Ishikawa (cell line): ENCODE data around the gene MOXD1.

Experiments used
- CEBPB ChIP-seq: IDR thresholded peaks from 2 replicates; pipeline ENCODE4 v1.6.1; 2012
- CREB1 ChIP-seq: IDR thresholded peaks from 2 replicates; pipeline ENCODE4 v1.6.1; 2012; ENCODE audit warnings: low read depth
- EGR1 ChIP-seq: IDR thresholded peaks from 2 replicates; pipeline ENCODE4 v1.6.1; 2012
- EP300 ChIP-seq: IDR thresholded peaks from 2 replicates; pipeline ENCODE4 v1.6.1; 2012; ENCODE audit warnings: borderline replicate concordance
- FOXM1 ChIP-seq: IDR thresholded peaks from 2 replicates; pipeline ENCODE4 v1.6.1; 2012; ENCODE audit warnings: low read depth, borderline replicate concordance
- NFIC ChIP-seq: IDR thresholded peaks from 2 replicates; pipeline ENCODE4 v1.6.1; 2012
- RAD21 ChIP-seq: IDR thresholded peaks from 2 replicates; pipeline ENCODE4 v1.6.1; 2012; ENCODE audit warnings: low read depth
- TAF1 ChIP-seq: IDR thresholded peaks from 2 replicates; pipeline ENCODE4 v1.6.1; 2012; ENCODE audit warnings: low read depth, mild to moderate bottlenecking
- TCF12 ChIP-seq: IDR thresholded peaks from 2 replicates; pipeline ENCODE4 v1.6.1; 2012; ENCODE audit warnings: low read depth
- TEAD4 ChIP-seq: IDR thresholded peaks from 2 replicates; pipeline ENCODE4 v1.6.1; 2012
- YY1 ChIP-seq: IDR thresholded peaks from 2 replicates; pipeline ENCODE4 v1.6.1; 2012; ENCODE audit warnings: low read depth
- ZBTB7A ChIP-seq: IDR thresholded peaks from 2 replicates; pipeline ENCODE4 v1.6.1; 2012; ENCODE audit warnings: low read depth
- TF ChIP-seq, protein P1 (sequence below): IDR thresholded peaks from 2 replicates; pipeline ENCODE4 v1.6.1; 2012
- TF ChIP-seq, protein P2 (sequence below): IDR thresholded peaks from 2 replicates; pipeline ENCODE4 v1.6.1; 2012; ENCODE audit warnings: low read depth, mild to moderate bottlenecking
- TF ChIP-seq, protein P3 (sequence below): IDR thresholded peaks from 2 replicates; pipeline ENCODE4 v1.6.1; 2012

MOXD1 gene

DNA sequence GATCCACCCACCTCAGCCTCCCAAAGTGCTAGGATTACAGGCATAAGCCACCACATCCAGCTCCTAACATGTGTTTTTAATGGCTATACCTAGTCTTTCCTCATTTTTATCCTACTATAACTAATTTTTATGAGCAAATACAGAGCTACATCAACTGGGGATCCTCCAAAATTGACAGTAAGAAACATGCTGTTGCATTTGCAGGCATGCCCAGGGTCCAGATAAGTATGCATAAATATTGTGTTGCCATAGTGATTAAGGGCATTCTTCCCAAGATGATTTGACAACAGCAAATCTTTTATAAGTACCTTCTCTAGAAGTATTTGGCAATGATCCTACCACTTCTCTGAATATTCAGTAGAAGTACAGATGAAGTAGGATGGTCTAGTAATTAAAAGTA is 41.9 kb upstream of the MOXD1 start:
- TF ChIP-seq, protein P1, sequence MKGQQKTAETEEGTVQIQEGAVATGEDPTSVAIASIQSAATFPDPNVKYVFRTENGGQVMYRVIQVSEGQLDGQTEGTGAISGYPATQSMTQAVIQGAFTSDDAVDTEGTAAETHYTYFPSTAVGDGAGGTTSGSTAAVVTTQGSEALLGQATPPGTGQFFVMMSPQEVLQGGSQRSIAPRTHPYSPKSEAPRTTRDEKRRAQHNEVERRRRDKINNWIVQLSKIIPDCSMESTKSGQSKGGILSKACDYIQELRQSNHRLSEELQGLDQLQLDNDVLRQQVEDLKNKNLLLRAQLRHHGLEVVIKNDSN, result no peak
- TF ChIP-seq ZBTB7A (no peak), FOXM1 (no peak), TCF12 (no peak), NFIC (no peak), EP300 (no peak), EGR1 (no peak), YY1 (no peak)
- TF ChIP-seq, protein P2, sequence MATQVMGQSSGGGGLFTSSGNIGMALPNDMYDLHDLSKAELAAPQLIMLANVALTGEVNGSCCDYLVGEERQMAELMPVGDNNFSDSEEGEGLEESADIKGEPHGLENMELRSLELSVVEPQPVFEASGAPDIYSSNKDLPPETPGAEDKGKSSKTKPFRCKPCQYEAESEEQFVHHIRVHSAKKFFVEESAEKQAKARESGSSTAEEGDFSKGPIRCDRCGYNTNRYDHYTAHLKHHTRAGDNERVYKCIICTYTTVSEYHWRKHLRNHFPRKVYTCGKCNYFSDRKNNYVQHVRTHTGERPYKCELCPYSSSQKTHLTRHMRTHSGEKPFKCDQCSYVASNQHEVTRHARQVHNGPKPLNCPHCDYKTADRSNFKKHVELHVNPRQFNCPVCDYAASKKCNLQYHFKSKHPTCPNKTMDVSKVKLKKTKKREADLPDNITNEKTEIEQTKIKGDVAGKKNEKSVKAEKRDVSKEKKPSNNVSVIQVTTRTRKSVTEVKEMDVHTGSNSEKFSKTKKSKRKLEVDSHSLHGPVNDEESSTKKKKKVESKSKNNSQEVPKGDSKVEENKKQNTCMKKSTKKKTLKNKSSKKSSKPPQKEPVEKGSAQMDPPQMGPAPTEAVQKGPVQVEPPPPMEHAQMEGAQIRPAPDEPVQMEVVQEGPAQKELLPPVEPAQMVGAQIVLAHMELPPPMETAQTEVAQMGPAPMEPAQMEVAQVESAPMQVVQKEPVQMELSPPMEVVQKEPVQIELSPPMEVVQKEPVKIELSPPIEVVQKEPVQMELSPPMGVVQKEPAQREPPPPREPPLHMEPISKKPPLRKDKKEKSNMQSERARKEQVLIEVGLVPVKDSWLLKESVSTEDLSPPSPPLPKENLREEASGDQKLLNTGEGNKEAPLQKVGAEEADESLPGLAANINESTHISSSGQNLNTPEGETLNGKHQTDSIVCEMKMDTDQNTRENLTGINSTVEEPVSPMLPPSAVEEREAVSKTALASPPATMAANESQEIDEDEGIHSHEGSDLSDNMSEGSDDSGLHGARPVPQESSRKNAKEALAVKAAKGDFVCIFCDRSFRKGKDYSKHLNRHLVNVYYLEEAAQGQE, result no peak
- TF ChIP-seq, protein P3, sequence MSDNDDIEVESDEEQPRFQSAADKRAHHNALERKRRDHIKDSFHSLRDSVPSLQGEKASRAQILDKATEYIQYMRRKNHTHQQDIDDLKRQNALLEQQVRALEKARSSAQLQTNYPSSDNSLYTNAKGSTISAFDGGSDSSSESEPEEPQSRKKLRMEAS, result no peak

DNA sequence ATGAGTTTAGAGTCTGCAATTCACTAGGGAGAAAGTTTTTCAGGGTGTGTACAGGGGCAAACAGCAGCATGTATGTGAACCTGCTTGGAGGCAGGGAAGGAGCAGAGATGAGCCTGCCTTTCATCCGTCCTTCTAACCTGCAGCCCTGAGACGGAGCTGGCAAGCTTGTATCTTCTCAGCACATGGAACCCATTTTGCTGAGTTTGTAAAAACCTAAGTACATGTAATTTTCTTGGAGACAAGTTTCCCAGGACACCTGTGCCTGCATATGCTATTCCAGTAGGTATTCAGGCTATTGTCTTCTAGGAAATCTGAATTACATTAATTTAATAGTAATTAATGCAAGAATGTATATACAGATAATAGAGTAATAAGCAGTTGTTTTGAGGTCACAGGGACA is 28.8 kb upstream of the MOXD1 start:
- TF ChIP-seq EP300, result no peak
- no peak for TF ChIP-seq TAF1
- TF ChIP-seq FOXM1, result no peak
- TF ChIP-seq CEBPB, result no peak
- TF ChIP-seq RAD21, result no peak
- no peak for TF ChIP-seq TEAD4
- no peak for TF ChIP-seq EGR1
- no peak for TF ChIP-seq TCF12
- TF ChIP-seq, protein P3, result no peak

DNA sequence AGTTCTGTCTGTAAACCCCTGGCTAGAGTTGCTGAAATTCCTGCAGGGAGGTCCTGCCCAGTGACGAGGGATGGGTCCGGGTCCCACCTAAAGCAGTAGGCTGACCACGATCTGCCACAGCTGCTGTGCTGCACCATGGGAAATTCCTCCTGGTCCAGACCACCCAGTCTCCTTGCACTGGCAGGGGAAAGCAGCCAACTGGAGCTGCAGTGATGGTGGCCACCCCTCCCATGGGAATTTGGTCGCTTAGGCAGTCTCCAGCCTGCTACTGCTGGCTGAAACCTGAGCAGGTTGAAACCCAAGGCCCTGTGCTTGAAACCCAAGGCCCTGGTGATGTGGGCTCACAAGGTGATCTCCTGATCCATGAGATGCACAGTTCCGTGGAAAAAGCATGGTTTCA is 23.9 kb upstream of the MOXD1 start:
- no peak for TF ChIP-seq CREB1
- TF ChIP-seq EP300, result no peak
- TF ChIP-seq RAD21, result no peak
- no peak for TF ChIP-seq CEBPB
- no peak for TF ChIP-seq EGR1
- no peak for TF ChIP-seq FOXM1
- TF ChIP-seq NFIC, result no peak
- TF ChIP-seq, protein P3, result no peak
- TF ChIP-seq ZBTB7A, result no peak
- TF ChIP-seq, protein P1, result no peak

DNA sequence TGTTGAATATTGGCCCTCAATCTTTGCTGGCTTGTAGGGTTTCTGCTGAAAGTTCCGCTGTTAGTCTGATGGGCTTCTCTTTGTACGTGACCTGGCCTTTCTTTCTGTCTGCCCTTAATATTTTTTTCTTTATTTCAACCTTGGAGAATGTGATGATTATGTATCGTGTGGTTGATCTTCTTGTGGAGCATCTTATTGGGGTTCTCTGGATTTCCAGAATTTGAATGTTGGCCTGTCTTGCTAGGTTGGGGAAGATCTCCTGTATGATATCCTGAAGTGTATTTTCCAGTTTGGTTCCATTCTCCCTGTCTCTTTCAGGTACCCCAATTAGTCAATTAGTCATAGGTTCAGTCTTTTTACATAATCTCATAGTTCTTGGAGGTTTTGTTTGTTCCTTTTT is 22.6 kb upstream of the MOXD1 start:
- TF ChIP-seq YY1, result no peak
- TF ChIP-seq CREB1, result no peak
- no peak for TF ChIP-seq EGR1
- no peak for TF ChIP-seq TAF1
- TF ChIP-seq, protein P2, result no peak
- TF ChIP-seq RAD21, result no peak
- TF ChIP-seq TEAD4, result no peak
- no peak for TF ChIP-seq EP300
- no peak for TF ChIP-seq CEBPB
- TF ChIP-seq FOXM1, result no peak
- TF ChIP-seq TCF12, result no peak
- no peak for TF ChIP-seq NFIC
- TF ChIP-seq, protein P1, result no peak
- TF ChIP-seq ZBTB7A, result no peak

DNA sequence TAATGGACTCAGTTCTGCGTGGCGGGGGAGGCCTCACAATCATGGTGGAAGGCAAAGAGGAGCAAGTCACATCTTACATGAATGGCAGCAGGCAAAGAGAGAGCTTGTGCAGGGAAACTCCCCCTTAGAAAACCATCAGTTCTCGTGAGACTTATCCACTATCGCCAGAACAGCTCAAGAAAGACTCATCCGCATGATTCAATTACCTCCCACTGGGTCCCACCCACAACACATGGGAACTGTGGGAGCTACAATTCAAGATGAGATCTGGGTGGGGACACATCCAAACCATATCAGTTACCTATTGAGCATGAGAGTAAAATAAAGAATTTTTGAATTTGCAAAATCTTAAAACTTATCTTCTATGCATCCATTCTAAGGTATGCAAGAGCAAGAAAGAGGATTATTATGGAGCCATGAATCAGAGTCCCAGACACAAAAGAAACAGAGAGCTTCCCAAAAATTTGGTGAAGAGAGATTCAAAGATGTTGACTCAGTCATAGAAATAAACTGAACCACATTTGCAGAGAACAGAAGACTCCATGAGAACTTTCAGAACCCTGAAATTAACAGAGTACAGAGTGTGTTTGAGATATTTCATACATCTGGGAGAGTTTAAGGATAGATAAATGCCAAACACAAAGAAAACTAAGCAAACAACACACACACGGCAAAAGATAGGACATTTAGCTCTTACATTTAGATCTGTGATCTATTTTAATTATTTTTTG is 17.1 kb upstream of the MOXD1 start:
- TF ChIP-seq NFIC (no peak), FOXM1 (no peak), TCF12 (no peak), EGR1 (no peak)
- TF ChIP-seq, protein P1, result no peak
